Lung (tissue), 12 donors: ENCODE data around the gene TCF15. TPM values are rescaled to one million over a fixed set of nuclear protein-coding genes. Genes with fewer than 3 reads are reported as not detected.

ENCODE experiments used
- ATAC-seq: fragments of 200-7000 bp; cut with Tn5 transposase; one replicate; pipeline ENCODE4 v1.9.1; 2020; ENCODE audit warnings: moderate number of reproducible peaks; ENCODE audit not compliant: insufficient read depth, low FRiP score
- DNase-seq, 3 donors: peaks; one replicate each; pipeline ENCODE4 v3.0.0-alpha.2; 2013 to 2017
- H3K27ac ChIP-seq, 2 donors: one replicate each; pipeline ENCODE4 v1.5.1; 2013; ENCODE audit warnings: mild to moderate bottlenecking in 2 of 2, moderate library complexity in 2 of 2, control low read depth in 1 of 2, inconsistent platforms in 1 of 2, low read depth in 1 of 2, low read length in 1 of 2
- H3K27me3 ChIP-seq, 3 donors: one replicate each; pipeline ENCODE4 v1.5.1; 2013; ENCODE audit warnings: low read length in 2 of 3; ENCODE audit not compliant: control insufficient read depth in 3 of 3, insufficient read depth in 3 of 3
- H3K36me3 ChIP-seq, 4 donors: one replicate each; pipeline ENCODE4 v1.5.1; 2013; ENCODE audit warnings: low read length in 4 of 4, mild to moderate bottlenecking in 1 of 4, moderate library complexity in 1 of 4; ENCODE audit not compliant: control insufficient read depth in 4 of 4, insufficient read depth in 4 of 4
- H3K4me1 ChIP-seq, 5 donors: one replicate each; pipeline ENCODE4 v1.5.1; 2013; ENCODE audit warnings: low read length in 5 of 5, mild to moderate bottlenecking in 2 of 5, moderate library complexity in 1 of 5; ENCODE audit not compliant: control insufficient read depth in 5 of 5, insufficient read depth in 5 of 5
- H3K4me3 ChIP-seq: one replicate; pipeline ENCODE4 v1.5.1; 2013; ENCODE audit warnings: mild to moderate bottlenecking, control low read depth, moderate library complexity
- H3K9ac ChIP-seq, 2 donors: one replicate each; pipeline ENCODE4 v1.5.1; 2013; ENCODE audit warnings: low read length in 2 of 2, control low read depth in 1 of 2; ENCODE audit not compliant: insufficient read depth in 1 of 2
- H3K9me3 ChIP-seq, 4 donors: one replicate each; pipeline ENCODE4 v1.5.1; 2013; ENCODE audit warnings: low read length in 3 of 4, mild to moderate bottlenecking in 1 of 4, moderate library complexity in 1 of 4; ENCODE audit not compliant: control insufficient read depth in 4 of 4, insufficient read depth in 3 of 4
- CTCF ChIP-seq: IDR thresholded peaks from 2 replicates; pipeline ENCODE4 v1.5.1; 2012; ENCODE audit warnings: mild to moderate bottlenecking; ENCODE audit errors: control extremely low read depth, extremely low read depth
- WGBS, 2 donors: extraction: QIAGEN DNeasy Blood & Tissue Kit; methylation state at CpG; one replicate each; pipeline ENCODE4 v1.1.7; 2013; 5-methylcytosine and 5-hydroxymethylcytosine counted together
- polyA plus RNA-seq, 2 donors: library from polyadenylated mRNA; stranded (reverse); fragments of 200-250 nt; gene quantifications; one replicate each; pipeline ENCODE4 v1.2.1, GENCODE V29; 2013
- total RNA-seq, 2 donors: library from RNA; depleted of rRNA in 1 of 2; stranded (reverse); fragments of >200 nt in 1 of 2; gene quantifications; one replicate each; pipeline ENCODE4 v1.2.1, GENCODE V29; 2014 to 2021
- donor health status: control.
- donor health status: control.
- donor health status: Bipolar disorder and iron deficiency.
- donor health status: healthy.
- donor health status: DM: yes; HTN: yes; CAD: no.

Gene TCF15
- total and polyA plus RNA-seq, 4 donors = 0.28 to 0.82 (median 0.40) TPM; not detected in 1

DNA sequence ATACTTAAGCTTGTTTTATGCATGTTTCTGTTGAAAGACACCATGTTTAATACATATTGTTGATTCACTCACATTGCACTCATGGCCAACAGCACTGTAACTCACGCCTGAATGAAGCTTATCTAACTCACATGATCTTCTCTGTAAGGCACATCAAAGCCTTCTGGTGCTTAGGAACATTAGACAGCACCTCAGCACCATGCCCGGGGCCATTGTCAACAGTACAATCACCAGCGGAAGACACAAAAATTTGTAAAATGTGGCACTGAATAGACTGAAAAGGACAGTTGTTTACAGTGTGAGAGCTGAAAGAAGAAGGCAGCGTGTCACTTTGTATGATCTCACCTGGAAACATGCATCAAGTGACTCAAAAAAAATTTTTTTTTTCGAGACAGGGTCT lies 8.9 kb upstream of the TCF15 start:
- TF ChIP-seq CTCF = no peak
- 72 to 88% methylated on average over 5 of the region's 5 CpGs for WGBS, 2 donors
- Histone ChIP-seq H3K36me3 (no peaks in the 10 kb centered on the region), H3K4me3 (no peak overlapping the region), H3K27ac (no peak overlapping the region), H3K27me3 (peaks cover 0 to 20% (median 10%) of the 10 kb centered on the region in 3 donors), H3K4me1 (no peaks in the 10 kb centered on the region), H3K9me3 (peaks cover 0 to 10% (median 3%) of the 10 kb centered on the region in 4 donors), H3K9ac (no peak overlapping the region)
- ATAC-seq = no peak
- DNase-seq = no peak

DNA sequence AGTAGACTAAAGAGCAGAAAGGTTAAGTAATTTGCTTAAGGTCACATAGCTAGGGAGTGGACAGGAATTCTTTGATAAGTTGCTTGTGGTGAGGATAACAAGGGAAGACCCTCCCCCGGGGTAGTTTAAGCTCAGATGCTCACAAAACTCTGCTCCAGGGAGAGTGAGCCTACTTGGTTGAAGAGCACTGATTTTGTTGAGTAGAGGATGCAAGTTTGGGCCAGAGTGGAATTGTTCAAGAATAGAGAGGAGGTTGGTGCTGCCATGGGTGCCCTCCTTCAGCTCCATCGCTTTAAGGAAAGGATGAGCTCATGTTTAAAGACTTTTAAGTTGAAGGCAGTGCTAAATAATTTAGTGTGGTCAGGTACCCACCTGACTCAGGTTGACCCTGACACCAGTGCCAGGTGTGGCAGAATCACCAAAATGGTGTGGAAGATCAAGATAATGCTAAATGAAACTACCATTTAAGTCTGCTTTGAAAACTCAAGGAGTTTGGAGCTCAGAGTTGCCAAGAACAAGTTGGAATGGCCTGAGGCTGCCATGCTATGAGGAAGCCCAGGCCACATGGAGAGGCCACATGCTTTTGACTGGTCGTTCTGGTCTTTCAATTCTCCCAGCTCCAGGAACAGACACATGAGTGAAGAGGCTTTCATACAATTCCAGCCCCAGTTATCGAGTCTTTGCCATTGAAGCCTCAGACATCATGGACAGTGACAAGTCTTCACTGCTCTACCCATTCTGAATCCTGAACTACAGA lies 8.0 kb upstream of the TCF15 start:
- Histone ChIP-seq H3K9me3 (peaks cover 0 to 10% (median 3%) of the 10 kb centered on the region in 4 donors), H3K36me3 (no peaks in the 10 kb centered on the region), H3K4me1 (no peaks in the 10 kb centered on the region), H3K4me3 (no peak overlapping the region), H3K9ac (no peak overlapping the region), H3K27ac (no peak overlapping the region), H3K27me3 (peaks cover 0 to 24% (median 15%) of the 10 kb centered on the region in 3 donors)
- WGBS, 2 donors = 83 to 93% methylated on average over 4 of the region's 4 CpGs
- ATAC-seq (no peak), DNase-seq (no peak)
- TF ChIP-seq CTCF = no peak

DNA sequence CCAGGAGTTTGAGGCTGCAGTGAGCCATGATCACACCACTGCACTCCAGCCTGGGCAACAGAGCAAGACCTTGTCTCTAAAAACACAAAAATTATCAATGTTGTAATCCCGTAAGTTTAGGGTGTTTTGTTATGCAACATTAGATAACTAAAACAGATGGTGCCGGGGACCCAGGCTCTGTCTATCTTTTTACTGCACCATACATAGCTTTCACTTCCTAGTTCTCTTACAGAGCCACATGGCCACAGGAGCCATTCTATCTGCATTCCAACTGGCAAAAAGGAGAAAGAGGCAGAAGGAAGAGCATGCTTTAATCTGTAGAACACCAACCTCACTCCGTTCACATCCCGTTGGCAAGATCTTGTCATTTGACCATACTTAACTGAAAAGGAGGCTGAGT lies 5.4 kb upstream of the TCF15 start:
- Histone ChIP-seq H3K36me3 (no peaks in the 10 kb centered on the region), H3K27ac (no peak overlapping the region), H3K9me3 (peaks cover 0 to 10% (median 3%) of the 10 kb centered on the region in 4 donors), H3K4me3 (no peak overlapping the region), H3K9ac (no peak overlapping the region), H3K27me3 (peaks cover 0 to 37% (median 25%) of the 10 kb centered on the region in 3 donors), H3K4me1 (peaks cover 0 to 10% (median 0%) of the 10 kb centered on the region in 5 donors)
- TF ChIP-seq CTCF = no peak
- 65 to 81% methylated on average over 4 of the region's 4 CpGs for WGBS, 2 donors
- no peak for DNase-seq
- no peak for ATAC-seq

DNA sequence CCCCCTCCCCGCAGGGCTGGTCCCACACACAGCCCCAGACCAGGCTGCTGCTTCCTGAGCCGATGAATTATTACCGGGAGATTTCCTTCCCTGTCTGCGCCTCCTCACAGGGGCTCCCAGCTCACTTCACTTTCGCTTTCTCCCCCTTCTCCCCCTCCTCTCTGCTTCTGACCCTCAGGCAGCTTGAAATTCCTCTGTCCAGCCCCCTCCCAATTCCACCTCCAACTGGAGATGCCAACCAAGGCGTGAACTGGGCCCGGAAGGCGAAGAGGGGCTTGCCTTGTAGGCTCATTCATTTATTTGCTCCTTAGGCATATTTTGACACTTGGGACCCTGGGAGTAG lies 1.7 kb upstream of the TCF15 start:
- Histone ChIP-seq H3K27me3 (peaks cover 0 to 56% (median 33%) of the 10 kb centered on the region in 3 donors), H3K36me3 (no peaks in the 10 kb centered on the region), H3K4me1 (peaks cover 0 to 10% (median 0%) of the 10 kb centered on the region in 5 donors), H3K9me3 (no peaks in the 10 kb centered on the region), H3K9ac (no peak overlapping the region), H3K4me3 (no peak overlapping the region), H3K27ac (peak overlapping the region; percentile 5 to 21)
- TF ChIP-seq CTCF = no peak
- ATAC-seq (no peak), DNase-seq (peak; percentile 23 to 63 (median 43))
- WGBS, 2 donors = 6 to 13% methylated on average over 8 of the region's 8 CpGs
